Measurements from ENCODE around the gene PPHLN1.
A peak's percentile ranks its signal among the peaks of the same experiment; 100 is the strongest.

The PPHLN1 gene

GRCh38 chr12:42325653-42326474 lies at the start of gene PPHLN1, which contains the start of gene ZCRB1:
Gene PPHLN1 (plus strand): TSS chr12:42326167. CDS start chr12:42335903, 9,736 bp downstream.
Gene ZCRB1 (minus strand): TSS chr12:42326094. CDS start chr12:42324102, 1,992 bp downstream.
- peak; percentile 44 to 62 (median 53) for DNase-seq (ENCODE audit: low read depth in 3 of 3)

GRCh38 chr12:42277396-42278127 lies 48.4 kb upstream of the PPHLN1 start:
- no peak for DNase-seq (ENCODE audit: low read depth in 3 of 3)

- no peak for DNase-seq (ENCODE audit: low read depth in 3 of 3)
Measured at GRCh38 chr12:42278128-42278510, 47.8 kb upstream of the PPHLN1 start.

GRCh38 chr12:42281278-42281677 lies 44.7 kb upstream of the PPHLN1 start:
- DNase-seq (ENCODE audit: low read depth in 3 of 3): no peak

GRCh38 chr12:42281844-42282243 lies 44.1 kb upstream of the PPHLN1 start:
- DNase-seq (ENCODE audit: low read depth in 3 of 3): no peak

- no peak for DNase-seq (ENCODE audit: low read depth in 3 of 3)
Measured at GRCh38 chr12:42282294-42282693, 43.7 kb upstream of the PPHLN1 start.

GRCh38 chr12:42283739-42284138 lies 42.2 kb upstream of the PPHLN1 start:
- DNase-seq (ENCODE audit: low read depth in 3 of 3): no peak

- no peak for DNase-seq (ENCODE audit: low read depth in 3 of 3)
Measured at GRCh38 chr12:42284157-42284556, 41.8 kb upstream of the PPHLN1 start.

- no peak for DNase-seq (ENCODE audit: low read depth in 3 of 3)
Measured at GRCh38 chr12:42284876-42285275, 41.1 kb upstream of the PPHLN1 start.

GRCh38 chr12:42285431-42285830 lies 40.5 kb upstream of the PPHLN1 start:
- no peak for DNase-seq (ENCODE audit: low read depth in 3 of 3)

- no peak for DNase-seq (ENCODE audit: low read depth in 3 of 3)
Measured at GRCh38 chr12:42286741-42287140, 39.2 kb upstream of the PPHLN1 start.

- DNase-seq (ENCODE audit: low read depth in 3 of 3): no peak
Measured at GRCh38 chr12:42288544-42288943, 37.4 kb upstream of the PPHLN1 start.

- DNase-seq (ENCODE audit: low read depth in 3 of 3): no peak
Measured at GRCh38 chr12:42291680-42292079, 34.3 kb upstream of the PPHLN1 start.

- no peak for DNase-seq (ENCODE audit: low read depth in 3 of 3)
Measured at GRCh38 chr12:42296503-42297109, 29.4 kb upstream of the PPHLN1 start.

GRCh38 chr12:42298887-42299286 lies 27.1 kb upstream of the PPHLN1 start:
- no peak for DNase-seq (ENCODE audit: low read depth in 3 of 3)

GRCh38 chr12:42299392-42300308 lies 26.3 kb upstream of the PPHLN1 start:
- peak; percentile 22 to 43 (median 28) for DNase-seq (ENCODE audit: low read depth in 3 of 3)

GRCh38 chr12:42306297-42306696 lies 19.7 kb upstream of the PPHLN1 start:
- DNase-seq (ENCODE audit: low read depth in 3 of 3): no peak

GRCh38 chr12:42308390-42308789 lies 17.6 kb upstream of the PPHLN1 start:
- no peak for DNase-seq (ENCODE audit: low read depth in 3 of 3)

GRCh38 chr12:42309996-42310395 lies 16.0 kb upstream of the PPHLN1 start:
- DNase-seq (ENCODE audit: low read depth in 3 of 3): no peak

GRCh38 chr12:42315108-42315507 lies 10.9 kb upstream of the PPHLN1 start:
- no peak for DNase-seq (ENCODE audit: low read depth in 3 of 3)

GRCh38 chr12:42320796-42321195 lies 5.2 kb upstream of the PPHLN1 start:
- DNase-seq (ENCODE audit: low read depth in 3 of 3): no peak

All from stimulated activated CD4-positive, alpha-beta T cell treated with anti-CD3 and anti-CD28 coated beads, TNF-alpha, amount 100 ng/mL, for 4 hours (primary cell).